GM10248 (cell line): ENCODE results near the gene ABCA10.

Experiments
- CTCF ChIA-PET: fragments of 300-600 bp; sonication (Branson Sonifier 250); formaldehyde crosslinking; extraction: SDS; loops from one replicate; lab custom pipeline; 2021; ENCODE audit warnings: antibody characterized with exemption; lab: Yijun Ruan, JAX
- POLR2A ChIA-PET: fragments of 350-650 bp; sonication (Branson Sonifier 250); formaldehyde crosslinking; extraction: SDS; loops from one replicate; lab custom pipeline; 2020; ENCODE audit warnings: antibody characterized with exemption; lab: Yijun Ruan, JAX
- DNase-seq: peaks from one replicate; pipeline ENCODE4 v3.0.0; 2012; ENCODE audit errors: extremely low spot score
- CTCF ChIP-seq: IDR thresholded peaks from 2 replicates; pipeline ENCODE4 v1.5.1; 2012; ENCODE audit warnings: mild to moderate bottlenecking, low read depth; ENCODE audit errors: extremely low read depth, missing control alignments, control extremely low read depth

The ABCA10 gene

GRCh38 chr17:69150333-69150732 is 78.3 kb downstream of the ABCA10 start:
- CTCF ChIA-PET = interaction anchor here (1.5 to 1.6 kb wide), 2 partner anchors 9 to 26 kb away, joined by 3 to 5 read pairs; partner anchors contain the start of gene ABCA6
- DNase-seq = no peak
- POLR2A ChIA-PET = no interaction called here
- TF ChIP-seq CTCF = no peak

GRCh38 chr17:69147460-69147859 is 81.2 kb downstream of the ABCA10 start:
- no peak for DNase-seq
- ChIA-PET POLR2A (no interaction called here), CTCF (no interaction called here)
- no peak for TF ChIP-seq CTCF

GRCh38 chr17:69144331-69145255 is 84.0 kb downstream of the ABCA10 start:
- ChIA-PET CTCF (interaction anchor here (0.6 kb wide), 1 partner anchor 57 kb away, joined by 4 read pairs; no protein-coding TSS in a partner anchor), POLR2A (no interaction called here)
- TF ChIP-seq CTCF = no peak
- no peak for DNase-seq

- CTCF ChIA-PET = interaction anchor here (1.2 kb wide), 1 partner anchor 11 kb away, joined by 4 read pairs; no protein-coding TSS in a partner anchor
- POLR2A ChIA-PET = no interaction called here
- TF ChIP-seq CTCF = no peak
- DNase-seq = no peak
Measured at GRCh38 chr17:69143683-69144231, 84.9 kb downstream of the ABCA10 start.

- no peak for TF ChIP-seq CTCF
- POLR2A ChIA-PET = no interaction called here
- CTCF ChIA-PET = interaction anchor here (1.2 to 2.0 kb wide), 2 partner anchors 11 to 16 kb away, joined by 4 to 5 read pairs; no protein-coding TSS in a partner anchor
- no peak for DNase-seq
Measured at GRCh38 chr17:69143151-69143550, 85.5 kb downstream of the ABCA10 start.

GRCh38 chr17:69142175-69142802 is 86.3 kb downstream of the ABCA10 start:
- TF ChIP-seq CTCF = no peak
- no peak for DNase-seq
- ChIA-PET POLR2A (no interaction called here), CTCF (interaction anchor here (1.2 to 2.0 kb wide), 5 partner anchors 9 to 17 kb away, joined by 4 to 5 read pairs (median 4); no protein-coding TSS in a partner anchor)
